GM18508 (cell line): ENCODE results near the gene NOS3.

ENCODE experiments used
- ATAC-seq: cut with Tn5 transposase; IDR thresholded peaks from one replicate; pipeline ENCODE4 v1.9.1; 2021; ENCODE audit warnings: moderate number of reproducible peaks; ENCODE audit not compliant: insufficient read depth, unreplicated experiment

NOS3 gene

GRCh38 chr7:150990416-150991186 is at the start of gene NOS3:
NOS3 (plus strand) TSS chr7:150991017; CDS start chr7:150993804, 2,787 bp downstream.
- ATAC-seq: no peak

GRCh38 chr7:150941351-150942000 is 49.3 kb upstream of the NOS3 start:
- no peak for ATAC-seq

DNA sequence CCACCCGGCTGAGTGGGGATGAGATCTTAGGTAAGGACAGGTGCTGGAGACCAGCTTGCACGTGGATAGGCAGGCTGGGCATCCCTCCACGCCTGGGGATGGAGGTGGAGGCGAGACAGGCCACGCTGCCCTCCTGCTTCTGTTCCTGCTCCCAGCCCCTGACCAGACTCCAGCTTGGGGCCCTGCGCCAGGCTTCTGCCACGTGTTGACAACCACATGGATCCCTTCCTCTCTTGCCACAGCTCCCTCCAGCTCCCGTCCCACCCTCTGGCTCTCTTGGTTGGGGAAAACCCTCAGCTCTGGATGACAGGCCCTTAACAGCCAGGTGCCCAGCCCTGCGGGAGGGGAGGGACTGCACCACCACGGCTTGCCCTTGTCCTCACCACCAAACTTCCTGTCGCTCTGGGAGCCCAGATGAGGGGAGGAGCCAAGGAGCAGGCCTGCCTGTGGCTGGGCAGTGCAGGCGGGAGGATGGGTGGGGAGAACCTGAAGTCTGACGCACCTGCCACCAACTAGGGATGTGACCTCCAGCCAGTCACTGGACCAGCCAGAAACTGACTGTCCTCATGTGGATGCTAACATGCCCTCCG is 48.7 kb upstream of the NOS3 start:
- ATAC-seq: no peak

DNA sequence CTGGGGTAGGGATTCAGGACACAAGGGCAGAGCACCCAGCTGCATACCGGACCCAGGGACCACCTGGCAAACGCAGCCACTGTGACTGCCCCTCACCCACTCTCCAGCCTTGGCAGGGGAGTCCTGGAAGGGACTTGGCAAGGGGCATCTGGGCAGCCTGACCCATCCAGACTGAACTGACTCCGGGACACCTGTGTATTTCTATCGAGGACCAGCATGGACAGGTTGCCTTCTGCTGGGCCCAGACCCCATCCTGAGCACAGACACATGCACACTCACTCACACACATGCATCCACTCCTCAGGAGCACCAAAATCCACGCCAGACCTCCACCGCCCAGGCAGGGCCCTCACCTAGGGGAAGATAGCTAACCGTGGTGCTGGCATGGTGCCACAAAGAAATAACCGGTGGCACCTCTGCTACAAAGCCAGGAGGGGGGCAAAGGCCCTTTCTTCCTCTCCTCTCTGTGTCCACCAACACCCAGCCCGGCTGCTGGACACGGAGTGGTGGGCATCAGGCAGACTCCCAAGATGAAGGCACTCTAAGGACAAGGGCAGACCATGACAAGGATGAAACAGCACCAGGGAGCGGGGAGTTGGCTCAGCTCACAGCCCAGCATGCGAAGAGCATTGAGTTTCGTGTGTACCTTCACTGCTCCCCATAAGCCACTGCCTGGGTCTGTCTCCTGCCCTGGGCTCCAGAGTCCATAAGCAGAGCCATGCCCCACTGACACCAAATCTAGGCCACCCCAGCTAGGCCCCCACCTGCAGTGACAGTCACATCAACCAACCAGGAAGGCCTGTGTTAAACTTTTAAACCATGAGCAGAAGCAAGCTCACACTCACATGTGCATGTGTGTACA is 48.0 kb upstream of the NOS3 start:
- ATAC-seq: no peak

DNA sequence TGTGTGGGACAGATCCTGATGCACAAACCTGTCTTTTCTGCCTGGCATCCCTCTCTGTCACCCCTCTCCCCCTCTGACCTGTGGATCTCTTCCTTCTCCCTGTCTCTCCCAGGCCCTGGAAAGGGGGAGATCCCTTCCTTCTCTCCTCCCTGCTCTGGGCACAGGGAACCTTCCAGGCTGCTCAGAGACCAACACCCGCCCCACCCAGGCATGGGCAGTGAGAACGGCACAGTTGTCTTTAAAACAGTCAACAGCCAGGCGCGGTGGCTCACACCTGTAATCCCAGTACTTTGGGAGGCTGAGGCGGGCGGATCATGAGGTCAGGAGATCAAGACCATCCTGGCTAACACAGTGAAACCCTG is 47.4 kb upstream of the NOS3 start:
- ATAC-seq: no peak

DNA sequence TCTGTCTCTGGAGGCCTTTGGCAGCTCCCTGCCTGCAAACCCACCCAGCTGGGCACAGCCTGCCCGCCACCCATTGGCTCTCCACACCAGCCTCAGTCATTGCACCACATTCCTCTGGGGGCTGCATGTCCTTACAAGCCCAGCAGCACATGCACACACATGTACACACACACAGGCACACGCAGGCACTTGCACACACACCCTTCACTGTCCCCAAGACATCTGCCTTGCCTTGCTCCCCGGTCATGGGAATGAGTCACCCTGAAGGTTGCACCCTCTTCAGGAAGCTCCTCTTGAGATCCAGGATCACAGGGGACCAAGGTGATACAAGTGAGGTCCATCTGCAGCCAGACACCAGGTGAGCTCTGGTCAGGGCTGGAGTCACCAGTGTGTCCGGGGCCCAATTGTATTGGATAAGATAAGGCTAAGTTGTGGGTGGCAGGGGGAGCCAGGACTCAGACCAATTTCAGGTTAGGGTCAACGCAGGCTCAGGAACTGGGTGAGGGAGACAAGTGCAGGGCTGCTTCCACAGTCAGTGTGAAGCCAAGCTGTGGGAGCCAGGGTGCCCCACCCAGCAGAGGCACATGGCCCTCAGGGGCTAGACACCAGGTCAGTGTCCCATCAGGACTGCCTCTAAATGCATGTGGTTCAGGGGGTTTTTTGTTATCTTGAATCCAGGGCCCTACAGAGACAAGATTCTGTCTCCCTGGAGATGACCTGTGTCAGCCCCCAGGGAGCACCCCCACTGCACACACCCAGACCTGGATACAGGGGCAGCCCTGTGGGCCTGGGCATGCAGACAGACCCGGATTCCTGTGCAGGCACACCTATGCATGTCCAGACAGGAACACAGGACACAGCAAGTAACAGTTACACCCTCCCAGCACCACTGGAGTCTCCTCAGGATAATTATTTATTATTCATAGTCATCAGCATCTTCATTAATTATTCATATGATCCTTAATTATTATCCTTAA is 46.5 kb upstream of the NOS3 start:
- no peak for ATAC-seq

DNA sequence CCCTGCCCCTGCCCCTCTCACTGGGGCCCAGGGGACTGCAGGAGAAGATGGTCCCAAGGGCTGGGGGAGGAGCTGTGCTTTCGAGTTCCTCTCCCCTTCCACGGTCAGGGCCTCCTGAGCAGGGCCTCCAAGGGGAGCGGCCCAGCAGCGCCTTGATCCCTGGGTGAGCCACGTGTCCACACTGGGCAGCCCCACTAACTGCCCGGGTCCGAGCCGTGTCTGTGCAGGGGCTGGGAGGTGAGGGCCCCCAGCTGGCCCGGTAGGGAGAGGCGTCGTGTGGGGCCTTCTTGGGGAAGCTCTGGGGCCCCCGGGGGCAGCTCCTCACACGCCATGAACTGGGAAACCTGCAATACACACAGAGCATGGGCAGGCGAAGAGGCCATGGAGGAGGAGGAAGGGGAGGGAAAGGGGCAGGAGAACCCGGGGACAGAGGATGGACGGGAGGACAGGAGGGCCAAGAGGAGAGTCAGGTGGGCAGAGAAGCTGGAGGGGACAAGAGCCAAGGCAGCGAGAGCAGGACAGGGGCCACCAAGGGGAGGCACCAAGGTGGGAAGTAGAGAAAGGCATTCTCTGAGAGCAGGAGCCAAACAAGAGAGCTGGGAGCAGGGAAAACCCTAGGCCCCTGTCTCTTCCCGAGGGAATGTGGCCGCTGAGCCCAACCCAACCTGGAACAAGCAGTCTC is 45.5 kb upstream of the NOS3 start:
- ATAC-seq: no peak

DNA sequence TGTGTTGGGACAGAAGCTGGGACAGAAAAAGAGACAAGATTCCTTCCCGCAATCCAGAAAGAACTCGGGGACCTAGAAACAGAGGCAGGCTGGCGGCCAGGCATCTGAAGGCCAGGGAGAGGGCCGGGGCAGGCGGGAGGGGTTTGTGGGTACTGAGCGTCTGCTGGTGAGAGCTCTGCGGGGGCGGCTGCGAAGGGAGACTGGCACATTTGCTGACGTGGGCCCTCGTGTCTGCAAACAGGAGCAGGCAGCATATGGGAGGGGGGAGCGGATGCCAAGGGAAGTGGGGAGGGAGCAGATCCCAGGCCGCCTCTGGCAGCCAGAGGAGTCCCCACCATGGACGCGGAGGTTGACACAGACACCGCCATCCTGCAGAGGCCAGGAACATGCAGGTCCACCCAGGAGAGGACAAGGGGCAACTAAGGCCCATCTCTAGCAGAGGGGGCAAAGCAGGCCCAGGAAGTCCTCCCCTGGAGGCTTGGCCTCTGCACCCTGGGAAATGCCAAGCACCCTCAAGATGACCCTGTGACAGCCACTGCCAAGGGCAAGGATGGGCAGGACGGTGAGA is 44.9 kb upstream of the NOS3 start:
- no peak for ATAC-seq

DNA sequence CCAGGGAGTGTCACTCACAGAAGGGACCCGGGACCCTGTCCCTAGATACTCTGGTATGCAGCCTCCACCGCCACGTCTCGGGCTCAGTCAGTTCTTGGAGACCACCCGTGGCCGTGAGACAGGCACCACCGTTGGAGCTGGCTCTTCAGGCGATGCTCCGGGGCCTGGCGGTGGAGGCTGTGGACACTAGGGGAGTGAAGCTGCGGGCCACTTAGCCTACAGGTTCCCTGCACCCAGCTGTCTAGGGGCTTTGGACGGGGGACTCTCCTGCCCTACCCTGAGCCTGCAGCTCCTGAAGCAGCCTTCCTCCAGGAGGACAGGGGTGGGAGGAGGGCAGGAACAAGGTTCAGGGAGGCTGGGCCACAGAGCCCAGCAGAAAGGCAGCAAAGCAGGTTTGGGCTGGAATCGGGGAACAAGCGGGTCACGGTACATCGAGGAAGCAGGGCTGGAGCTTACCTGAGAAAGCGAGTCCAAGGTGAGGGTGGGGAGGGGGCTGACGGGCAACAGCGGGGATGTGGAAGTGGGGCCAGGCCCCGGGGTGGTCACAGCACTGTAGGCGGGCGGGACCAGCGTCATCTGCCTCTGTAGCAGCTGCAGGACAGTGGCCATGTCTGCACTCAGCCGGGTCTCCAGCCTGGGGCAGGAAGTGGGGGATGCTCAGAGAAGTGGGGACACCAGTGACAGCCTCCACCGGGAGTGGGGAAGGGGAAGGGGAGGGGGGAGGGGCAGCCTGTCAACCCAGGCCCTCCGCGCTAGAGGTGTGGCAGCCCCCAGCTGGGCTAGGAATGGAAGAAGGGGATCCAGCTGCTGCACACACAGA is 44.2 kb upstream of the NOS3 start:
- no peak for ATAC-seq

DNA sequence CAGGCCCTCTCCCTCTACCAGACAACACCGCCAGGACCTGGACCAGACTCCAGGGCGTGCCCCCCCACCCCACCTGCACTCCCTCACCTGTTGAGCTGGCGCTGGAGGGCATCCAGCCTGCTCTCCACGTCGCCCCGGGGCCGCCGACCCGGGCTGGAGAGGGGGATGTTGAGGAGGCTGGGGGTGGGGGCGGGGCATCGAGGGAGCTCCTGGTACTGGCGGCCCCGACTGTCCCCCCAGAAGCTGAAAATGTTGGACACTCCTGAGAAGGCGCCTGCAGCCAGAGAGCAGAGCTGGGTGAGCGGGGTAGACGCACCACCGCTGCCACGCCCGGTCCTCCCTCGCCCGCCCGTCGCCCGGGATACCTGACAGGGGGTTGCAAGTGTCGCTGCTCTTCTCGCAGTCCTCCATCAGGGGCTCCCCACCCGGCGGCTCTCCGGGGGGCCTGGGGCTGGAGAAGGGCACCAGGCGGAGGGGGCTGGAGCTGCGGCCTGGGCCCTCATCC is 43.5 kb upstream of the NOS3 start:
- no peak for ATAC-seq

DNA sequence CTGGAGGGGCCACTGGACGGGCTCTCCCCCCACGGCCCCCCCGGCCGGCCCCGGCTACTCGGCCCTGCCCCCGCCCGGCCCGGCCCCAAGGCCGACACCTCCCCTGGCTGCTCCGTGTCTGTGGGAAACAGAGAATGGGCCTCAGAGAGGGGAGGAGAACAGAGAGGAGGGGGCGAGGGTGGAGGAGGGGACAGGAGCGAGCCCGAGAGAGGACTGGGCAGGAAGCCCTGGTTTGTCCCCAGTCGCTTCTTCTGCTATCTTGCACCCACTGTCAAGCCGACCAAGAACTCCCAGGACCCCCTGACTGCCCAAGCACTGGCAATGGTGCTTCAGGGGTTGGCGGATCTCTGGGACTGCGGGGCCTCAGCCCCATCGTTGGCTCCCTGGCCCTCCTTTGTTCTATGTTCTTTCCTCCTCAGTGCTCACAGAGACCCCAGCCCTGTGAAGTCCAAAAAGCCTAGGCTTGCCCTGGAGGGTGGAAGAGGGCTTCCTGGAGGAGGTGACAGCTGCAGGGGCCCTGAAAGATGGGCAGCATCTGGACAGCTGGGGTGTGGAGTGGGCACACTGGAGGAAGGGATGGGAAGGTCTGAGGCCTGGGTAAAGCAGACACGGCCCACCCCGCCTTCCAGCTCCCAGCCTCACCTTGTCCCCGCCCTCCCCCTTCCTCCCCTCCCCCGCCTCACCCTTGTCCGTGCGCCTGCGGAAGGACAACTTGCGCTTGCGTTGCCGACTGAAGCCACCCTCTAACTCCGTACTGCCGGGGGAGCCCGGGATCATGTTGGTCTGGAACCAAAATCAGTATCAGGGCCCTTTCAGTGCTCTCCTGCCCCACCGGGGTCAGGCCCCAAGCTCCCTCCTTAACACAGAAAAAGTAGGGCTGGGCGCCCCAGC is 42.8 kb upstream of the NOS3 start:
- ATAC-seq: no peak

DNA sequence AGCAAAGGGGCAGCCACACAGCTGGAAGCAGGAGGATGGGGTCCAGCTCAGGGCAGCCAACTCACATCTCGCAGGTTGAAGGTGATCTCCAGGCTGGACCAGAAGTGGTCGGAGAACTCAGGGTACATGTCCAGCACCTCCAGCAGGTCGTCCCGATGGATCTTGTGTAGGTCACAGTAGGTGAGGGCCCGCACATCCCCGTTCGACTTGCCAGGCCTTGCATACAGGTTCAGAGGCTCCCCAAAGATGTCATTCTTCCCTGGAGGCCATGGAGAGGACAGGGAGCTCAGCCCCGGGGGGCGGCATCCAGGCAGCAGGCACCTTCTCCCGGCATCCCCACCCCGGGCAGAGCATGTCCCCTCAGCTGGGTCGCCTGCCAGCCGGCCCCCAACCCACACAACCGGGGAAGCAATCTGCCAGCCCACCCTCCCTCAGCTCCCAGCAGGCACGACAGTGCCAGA is 42.0 kb upstream of the NOS3 start:
- ATAC-seq: no peak

DNA sequence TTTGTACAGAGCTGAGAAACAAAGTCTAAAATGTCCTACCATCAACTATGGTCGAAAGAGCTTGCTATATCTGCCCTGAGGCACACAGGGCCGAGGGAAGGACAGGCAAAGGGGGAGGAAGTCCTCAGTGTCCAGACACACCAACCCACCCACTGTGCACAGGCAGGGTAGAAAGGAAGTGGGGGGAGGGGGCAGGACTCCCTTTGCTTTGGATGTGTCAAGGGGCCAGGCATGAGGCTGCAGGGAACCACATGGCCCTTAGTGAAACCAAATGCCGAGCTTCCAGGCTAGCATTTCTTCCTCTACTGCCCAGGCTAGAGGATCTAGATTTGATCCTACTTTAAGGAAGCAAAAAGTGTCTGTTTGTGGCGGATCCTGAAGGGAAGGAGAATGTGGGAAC is 41.3 kb upstream of the NOS3 start:
- ATAC-seq: no peak

- no peak for ATAC-seq
Measured at GRCh38 chr7:150949971-150950491, 40.8 kb upstream of the NOS3 start.

- ATAC-seq: no peak
Measured at GRCh38 chr7:150950496-150951180, 40.2 kb upstream of the NOS3 start.

DNA sequence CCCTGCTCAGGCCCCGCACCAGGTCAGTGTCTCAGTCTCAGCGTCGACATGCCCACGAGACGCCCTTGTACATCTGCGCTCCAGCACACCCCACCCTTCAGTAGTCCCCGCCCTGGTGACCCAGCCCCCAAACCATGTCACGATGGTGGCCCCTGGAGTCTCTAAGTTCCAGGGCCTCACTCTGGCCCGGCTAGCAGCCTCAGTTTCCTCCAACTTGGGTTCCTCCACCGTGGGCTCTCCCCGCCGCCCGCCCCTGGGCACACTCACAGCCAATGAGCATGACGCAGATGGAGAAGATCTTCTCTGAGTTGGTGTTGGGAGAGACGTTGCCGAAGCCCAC is 39.7 kb upstream of the NOS3 start:
- no peak for ATAC-seq
